Stimulated activated CD8-positive, alpha-beta memory T cell treated with anti-CD3 and anti-CD28 coated beads, Interleukin-7, amount 100 ng/mL, for 1 hour (primary cell): ENCODE results near the gene NGFR.

ENCODE experiments used
- DNase-seq, 2 donors: peaks; one replicate each; pipeline ENCODE4 v3.0.0-alpha.2; 2020; ENCODE audit warnings: low read depth in 2 of 2

The NGFR gene

GRCh38 chr17:49515196-49515770 lies 20.2 kb downstream of the NGFR start:
- no peak for DNase-seq

- DNase-seq: no peak
These were observed 21.1 kb downstream of the NGFR start for GRCh38 chr17:49516180-49516579.

- no peak for DNase-seq
These were observed 23.4 kb downstream of the NGFR start for GRCh38 chr17:49518346-49519078.

- no peak for DNase-seq
These were observed 24.7 kb downstream of the NGFR start for GRCh38 chr17:49519781-49520180.

- DNase-seq: no peak
These were observed 25.4 kb downstream of the NGFR start for GRCh38 chr17:49520386-49521087.

GRCh38 chr17:49521088-49521450 lies 26.0 kb downstream of the NGFR start:
- DNase-seq: no peak

- no peak for DNase-seq
These were observed 26.6 kb downstream of the NGFR start for GRCh38 chr17:49521471-49522356.

- no peak for DNase-seq
These were observed 27.3 kb downstream of the NGFR start for GRCh38 chr17:49522357-49522890.

- no peak for DNase-seq
These were observed 28.1 kb downstream of the NGFR start for GRCh38 chr17:49523196-49523595.

- no peak for DNase-seq
These were observed 28.8 kb downstream of the NGFR start for GRCh38 chr17:49523706-49524472.

GRCh38 chr17:49524473-49525359 lies 29.6 kb downstream of the NGFR start:
- no peak for DNase-seq

GRCh38 chr17:49525831-49526741 lies 31.0 kb downstream of the NGFR start:
- DNase-seq: no peak

- DNase-seq: no peak
These were observed 33.0 kb downstream of the NGFR start for GRCh38 chr17:49527927-49528651.

GRCh38 chr17:49528966-49529365 lies 33.9 kb downstream of the NGFR start:
- no peak for DNase-seq

GRCh38 chr17:49530118-49530517 lies 35.0 kb downstream of the NGFR start:
- DNase-seq: no peak

GRCh38 chr17:49543860-49544259 lies 48.8 kb downstream of the NGFR start:
- no peak for DNase-seq

GRCh38 chr17:49545007-49545660 lies 50.0 kb downstream of the NGFR start:
- DNase-seq: no peak
